Heart left ventricle (tissue), 13 donors: ENCODE measurements around the gene ERCC1.

Source experiments
- POLR2A ChIP-seq, 2 donors: fragments of 450-650 bp; IDR thresholded peaks; one replicate each; pipeline ENCODE4 v1.6.1; 2017; ENCODE audit warnings: antibody characterized with exemption in 2 of 2, mild to moderate bottlenecking in 2 of 2, moderate library complexity in 2 of 2
- TF ChIP-seq, protein P1 (sequence below), 12 donors: fragments of 200-600 bp; sonication (generic) in 4 of 12; IDR thresholded peaks; one replicate each; pipeline versions ENCODE4 v1.5.0 to v1.8.0; 2018 to 2022; ENCODE audit warnings: antibody characterized with exemption in 12 of 12, mild to moderate bottlenecking in 5 of 12
- donor health status: ischemic (EF 13 %, LVEDD 7.1; RV severe dilation, severe dysfunction).
- donor health status: DM: no; HTN: yes; CAD: no.
- donor health status: DM: no; HTN: no; CAD: no.
- donor health status: ischemic (EF 25% LVEDD 6.9; RV normal size, moderate dysfunction).
- donor health status: ischemic (EF 25% LVEDD 5.7; RV mildly dilated, moderate dysfunction).
- donor health status: ischemic (EF 35%, LVEDD 5.7; RV mildly dilated, moderate dysfunction).
- donor health status: nonischemic (EF 11% LVEDD 7.7; RV severe dilation, severe dysfunction).
- donor health status: DM: yes; HTN: yes; CAD: no.
- donor health status: PGD.
- donor health status: ischemic (EF 29% LVEDD 5.4; RV normal size, mild dysfunction).
- donor health status: nonischemic (EF 23%, LVEDD 6.1; RV moderate dilation, normal function).

- no peak for TF ChIP-seq POLR2A (IDR thresholded peaks at IDR 0.05)
- TF ChIP-seq, protein P1, sequence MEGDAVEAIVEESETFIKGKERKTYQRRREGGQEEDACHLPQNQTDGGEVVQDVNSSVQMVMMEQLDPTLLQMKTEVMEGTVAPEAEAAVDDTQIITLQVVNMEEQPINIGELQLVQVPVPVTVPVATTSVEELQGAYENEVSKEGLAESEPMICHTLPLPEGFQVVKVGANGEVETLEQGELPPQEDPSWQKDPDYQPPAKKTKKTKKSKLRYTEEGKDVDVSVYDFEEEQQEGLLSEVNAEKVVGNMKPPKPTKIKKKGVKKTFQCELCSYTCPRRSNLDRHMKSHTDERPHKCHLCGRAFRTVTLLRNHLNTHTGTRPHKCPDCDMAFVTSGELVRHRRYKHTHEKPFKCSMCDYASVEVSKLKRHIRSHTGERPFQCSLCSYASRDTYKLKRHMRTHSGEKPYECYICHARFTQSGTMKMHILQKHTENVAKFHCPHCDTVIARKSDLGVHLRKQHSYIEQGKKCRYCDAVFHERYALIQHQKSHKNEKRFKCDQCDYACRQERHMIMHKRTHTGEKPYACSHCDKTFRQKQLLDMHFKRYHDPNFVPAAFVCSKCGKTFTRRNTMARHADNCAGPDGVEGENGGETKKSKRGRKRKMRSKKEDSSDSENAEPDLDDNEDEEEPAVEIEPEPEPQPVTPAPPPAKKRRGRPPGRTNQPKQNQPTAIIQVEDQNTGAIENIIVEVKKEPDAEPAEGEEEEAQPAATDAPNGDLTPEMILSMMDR (IDR thresholded peaks at IDR 0.05) = no peak
These were observed 47.0 kb upstream of the ERCC1 start for GRCh38 chr19:45470762-45471081.
